GM19467 (cell line): Measurements from ENCODE around the gene CD6.
A peak's percentile ranks its signal among the peaks of the same experiment; 100 is the strongest.
"Not testable (repeated sequence)": the region's sequence is repeated elsewhere in the genome, so short reads cannot be mapped to it uniquely, and the experiment has no call there.

Experiments used
- ATAC-seq: cut with Tn5 transposase; IDR thresholded peaks from one replicate; pipeline ENCODE4 v1.9.1; 2021; ENCODE audit warnings: mild to moderate bottlenecking, moderate library complexity; ENCODE audit not compliant: unreplicated experiment

The CD6 gene

GRCh38 chr11:61049063-61049377, 77.5 kb downstream of the CD6 start:
- no peak for ATAC-seq

- no peak for ATAC-seq
These were observed 78.4 kb downstream of the CD6 start for GRCh38 chr11:61049859-61050258.

DNA sequence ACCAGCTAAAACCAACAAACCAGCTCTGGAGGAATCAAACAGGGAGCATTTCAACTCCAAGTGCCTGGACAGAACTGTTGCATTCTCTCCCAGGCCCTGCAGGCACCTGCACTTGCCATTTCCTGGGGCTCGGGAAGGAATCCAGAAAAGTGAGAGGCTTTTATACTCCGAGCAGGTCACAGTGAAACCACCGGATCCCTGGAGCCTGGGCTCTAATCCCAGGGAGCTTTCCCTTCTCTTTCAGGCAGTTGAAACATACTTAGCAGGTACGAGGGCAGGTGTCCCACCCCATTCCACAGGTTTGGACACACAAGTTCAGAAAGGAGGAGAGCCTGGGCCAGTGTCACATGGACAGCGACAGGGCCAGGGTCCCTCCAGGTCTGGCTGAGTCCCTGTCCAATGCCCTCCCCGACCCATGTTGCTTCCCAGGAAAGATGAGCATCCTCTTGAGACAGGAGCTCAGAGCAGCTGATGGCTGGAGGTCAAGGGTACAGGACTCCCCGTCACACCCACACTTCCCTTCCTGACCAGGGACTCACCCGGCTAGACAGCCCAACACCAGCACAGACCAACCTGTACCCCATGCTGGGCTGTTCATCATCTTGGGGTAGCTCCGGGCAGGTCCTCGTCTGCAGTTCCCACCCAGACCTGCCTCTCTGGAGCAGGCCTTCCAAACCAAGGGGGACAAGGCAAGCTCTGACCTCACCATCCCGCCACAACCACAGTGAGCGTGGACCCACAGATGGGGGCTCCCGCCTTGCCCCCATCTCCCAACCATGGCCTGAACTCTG, 80.9 kb downstream of the CD6 start:
- no peak for ATAC-seq

DNA sequence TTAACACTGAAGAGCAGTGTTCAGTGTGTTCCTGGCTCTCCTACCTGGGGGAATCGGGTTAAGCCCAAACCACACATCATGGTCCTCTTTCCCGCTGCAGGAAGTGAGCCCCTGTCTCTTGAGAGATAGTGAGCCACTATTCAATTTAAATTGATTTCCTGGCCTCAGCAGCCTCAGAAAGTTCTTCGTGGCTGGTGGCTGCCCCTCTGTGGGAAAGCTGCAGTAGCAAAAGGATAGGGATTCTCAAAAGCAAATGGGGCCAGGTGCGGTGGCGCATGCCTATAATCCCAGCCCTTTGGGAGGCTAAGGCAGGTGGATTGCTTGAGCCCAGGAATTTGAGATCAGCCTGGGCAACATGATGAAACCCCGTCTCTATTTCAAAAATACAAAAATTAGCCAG, 81.7 kb downstream of the CD6 start:
- no peak for ATAC-seq

DNA sequence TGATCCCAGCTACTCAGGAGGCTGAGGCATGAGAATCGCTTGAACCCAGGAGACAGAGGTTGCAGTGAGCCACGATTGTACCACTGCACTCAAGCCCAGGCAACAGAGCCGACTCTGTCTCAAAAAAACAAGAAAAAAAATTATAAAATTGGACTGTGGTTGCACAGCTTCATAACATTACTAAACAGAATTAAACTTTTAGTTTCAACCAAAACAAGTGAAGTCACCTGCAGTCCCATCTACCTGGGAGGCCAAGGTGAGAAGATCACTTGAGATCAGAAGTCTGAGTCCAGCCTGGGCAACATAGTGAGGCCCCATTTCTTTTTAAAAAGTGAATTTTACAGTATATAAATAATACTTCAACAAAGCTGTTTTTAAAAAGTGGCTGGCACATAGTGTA, 83.0 kb downstream of the CD6 start:
- no peak for ATAC-seq

GRCh38 chr11:61054927-61055562, 83.6 kb downstream of the CD6 start:
- no peak for ATAC-seq

DNA sequence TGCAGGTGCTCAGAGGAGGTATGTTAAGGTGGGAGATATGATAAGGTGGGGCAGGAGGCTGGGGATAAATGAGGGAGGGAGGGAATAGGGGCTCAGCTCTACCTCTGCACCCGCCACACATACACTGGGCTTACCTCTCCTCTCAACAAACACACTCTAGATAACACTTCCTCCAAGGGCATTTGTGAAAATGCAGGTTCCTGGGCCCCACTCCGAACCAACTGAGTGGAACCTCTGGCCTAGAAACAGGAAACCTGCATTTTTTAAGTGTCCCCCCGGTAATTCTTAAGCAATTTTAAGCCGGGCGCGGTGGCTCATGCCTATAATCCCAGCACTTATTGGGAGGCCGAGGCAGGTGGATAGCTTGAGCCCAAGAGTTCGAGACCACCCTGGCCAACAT, 84.3 kb downstream of the CD6 start:
- ATAC-seq: no peak

- no peak for ATAC-seq
These were observed 85.1 kb downstream of the CD6 start for GRCh38 chr11:61056571-61056970.

- no peak for ATAC-seq
These were observed 85.5 kb downstream of the CD6 start for GRCh38 chr11:61056981-61057380.

DNA sequence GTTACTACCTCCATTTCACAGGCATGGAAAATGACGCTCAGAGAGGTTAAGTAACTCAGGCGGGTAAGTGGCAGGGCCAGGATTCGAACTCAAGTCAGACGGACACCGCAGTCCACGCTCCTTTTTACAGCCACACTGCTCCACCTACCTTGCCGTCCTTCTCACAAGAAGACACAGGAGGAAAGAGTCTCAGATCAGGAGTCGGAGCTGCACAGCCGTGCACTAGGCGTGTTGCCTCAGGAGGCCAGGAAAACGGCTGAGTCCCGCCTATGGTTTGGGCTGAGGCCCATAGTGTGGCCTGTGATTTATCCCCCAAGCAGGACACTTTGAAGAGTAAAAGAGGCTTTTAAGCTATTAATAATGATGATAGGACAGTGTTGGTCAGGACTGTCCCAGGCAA, 86.1 kb downstream of the CD6 start:
- no peak for ATAC-seq

DNA sequence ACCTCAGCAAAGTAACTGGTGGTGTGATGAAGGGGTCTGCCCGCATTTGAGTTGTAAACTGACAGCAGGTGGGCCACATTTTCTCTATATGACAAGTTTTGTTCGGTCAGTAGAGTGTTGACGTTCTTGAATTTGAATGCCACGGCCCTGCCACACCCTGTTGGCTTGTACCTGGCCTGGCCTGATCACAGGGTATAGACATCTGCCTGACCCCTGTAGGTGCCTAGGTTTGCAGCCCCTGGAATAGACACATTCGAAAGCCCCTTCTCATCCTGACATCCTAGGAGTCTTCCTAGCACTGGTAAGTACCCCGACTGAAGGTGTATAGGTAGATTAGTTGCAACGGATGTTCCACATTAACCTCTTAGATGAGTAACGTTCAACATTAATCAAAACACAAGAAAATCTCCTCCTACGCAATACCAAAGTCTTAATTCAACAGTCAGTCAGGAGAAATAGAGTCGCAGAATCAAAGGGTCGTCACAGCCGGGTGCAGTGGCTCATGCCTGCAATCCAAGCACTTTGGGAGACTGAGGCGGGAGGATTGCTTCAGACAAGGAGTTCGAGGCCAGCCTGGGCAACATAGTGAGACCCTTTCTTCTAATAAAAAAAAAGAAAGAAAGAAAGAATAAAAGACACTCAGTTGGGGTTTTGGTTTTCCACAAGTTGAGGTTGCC, 87.2 kb downstream of the CD6 start:
- no peak for ATAC-seq

GRCh38 chr11:61059260-61059752, 87.8 kb downstream of the CD6 start:
- no peak for ATAC-seq

- peak; percentile 69 for ATAC-seq
These were observed 89.8 kb downstream of the CD6 start for GRCh38 chr11:61061081-61061826.

GRCh38 chr11:61062181-61062930, 90.9 kb downstream of the CD6 start:
- ATAC-seq: no peak

GRCh38 chr11:61065236-61065635, 93.8 kb downstream of the CD6 start:
- not testable (repeated sequence) for ATAC-seq

DNA sequence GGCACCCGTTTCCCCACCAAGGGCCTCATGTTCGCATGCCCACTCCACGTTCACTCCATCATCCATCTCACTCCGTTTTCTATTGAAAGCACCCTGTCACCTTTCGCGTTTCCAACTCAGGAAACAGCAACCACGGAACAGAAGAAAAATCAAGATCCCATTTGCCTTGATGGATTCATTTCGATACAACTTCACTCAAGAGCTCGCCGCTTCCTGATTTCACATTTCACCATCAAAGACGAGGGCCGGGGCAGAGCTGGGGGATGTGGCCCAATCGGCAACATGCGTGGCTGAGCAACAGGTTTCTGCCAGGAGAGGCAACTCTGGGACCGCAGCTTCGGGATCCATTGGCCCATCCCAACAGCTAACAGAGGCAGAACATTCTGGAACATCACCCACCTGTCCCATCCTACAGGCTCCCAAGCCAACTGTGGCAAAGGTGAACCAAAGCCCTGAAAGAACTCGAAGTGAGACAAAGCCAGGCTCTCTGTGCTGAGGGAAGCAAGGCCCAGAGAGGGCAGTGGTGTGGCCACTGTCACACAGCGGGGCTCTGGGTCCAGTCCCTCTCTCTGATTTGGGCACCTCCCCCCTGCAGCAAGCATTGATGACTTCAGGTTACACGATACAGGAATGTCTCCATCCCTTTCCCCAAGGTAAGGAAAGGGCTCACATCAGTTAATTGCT, 94.6 kb downstream of the CD6 start:
- ATAC-seq: no peak

DNA sequence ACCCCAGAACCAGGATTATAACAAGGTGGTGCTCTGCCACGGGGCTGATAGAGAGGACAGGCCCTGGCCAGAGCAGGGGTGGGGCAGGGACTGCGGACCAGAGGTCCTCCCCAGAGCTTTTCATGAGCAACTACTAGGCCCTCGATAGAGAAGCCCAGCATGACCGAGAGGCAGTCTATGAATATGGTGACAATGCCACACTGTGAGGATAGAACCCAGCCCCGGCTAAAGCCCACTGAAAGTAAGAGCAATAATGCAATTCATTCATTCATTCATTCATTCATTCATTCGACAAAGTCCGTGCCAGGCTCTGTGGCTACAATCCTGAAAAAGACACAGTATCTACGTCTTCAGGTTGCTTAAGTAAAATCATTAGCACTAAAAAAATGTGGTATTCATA, 95.2 kb downstream of the CD6 start:
- ATAC-seq: no peak

DNA sequence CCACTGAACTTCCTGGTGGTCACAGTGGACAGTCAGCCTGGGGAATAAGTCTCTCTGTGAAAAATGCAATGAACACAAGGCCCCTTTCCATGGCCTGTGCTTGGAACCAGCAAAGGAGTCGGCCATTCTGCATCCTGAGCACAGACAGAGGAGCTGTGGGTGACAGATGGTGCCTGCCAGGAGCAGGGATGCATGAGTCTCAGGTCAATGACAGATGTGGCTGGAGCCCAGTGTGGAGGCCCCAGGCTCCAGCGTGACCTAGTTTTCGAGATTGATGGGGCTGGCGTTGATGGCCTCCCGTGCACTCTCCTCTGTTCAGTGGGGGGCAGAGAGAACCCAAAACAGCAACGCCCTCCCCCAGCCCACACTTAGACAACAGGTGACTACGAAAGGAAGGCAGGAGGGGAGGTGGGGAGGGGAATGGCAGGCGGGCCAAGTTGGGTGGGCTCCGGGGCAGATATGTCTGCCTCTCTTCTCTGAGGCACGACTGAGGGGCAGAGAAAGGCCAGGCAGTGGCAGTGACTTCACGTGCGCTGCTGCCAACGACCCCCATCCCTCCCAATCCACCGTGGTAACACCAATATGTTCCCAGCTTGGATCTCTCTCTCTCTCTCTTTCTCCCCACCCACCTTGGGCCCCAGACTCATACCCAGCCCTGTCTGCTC, 96.4 kb downstream of the CD6 start:
- ATAC-seq: no peak

- no peak for ATAC-seq
These were observed 97.1 kb downstream of the CD6 start for GRCh38 chr11:61068581-61068980.

DNA sequence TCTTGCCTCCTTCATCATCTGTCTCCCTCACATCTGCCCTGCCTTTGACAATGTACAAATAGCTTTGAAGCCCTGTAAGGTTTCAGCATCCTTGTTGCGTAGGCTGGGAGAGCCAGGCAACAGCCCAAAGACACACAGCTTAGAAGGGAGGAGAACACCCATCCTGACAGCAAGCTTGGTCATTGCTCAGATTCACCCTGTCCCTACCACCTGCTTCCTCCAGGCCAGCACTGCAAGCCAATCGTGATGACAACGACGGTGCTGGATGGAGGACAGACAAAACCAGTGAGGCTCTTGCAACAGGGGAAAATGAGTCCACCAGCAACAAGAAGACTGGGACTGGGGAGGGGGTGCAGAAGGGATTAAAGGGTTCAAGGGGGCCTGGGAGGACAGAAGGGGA, 97.9 kb downstream of the CD6 start:
- ATAC-seq: no peak
